ENCODE results near the gene CACNA2D1.

DNA sequence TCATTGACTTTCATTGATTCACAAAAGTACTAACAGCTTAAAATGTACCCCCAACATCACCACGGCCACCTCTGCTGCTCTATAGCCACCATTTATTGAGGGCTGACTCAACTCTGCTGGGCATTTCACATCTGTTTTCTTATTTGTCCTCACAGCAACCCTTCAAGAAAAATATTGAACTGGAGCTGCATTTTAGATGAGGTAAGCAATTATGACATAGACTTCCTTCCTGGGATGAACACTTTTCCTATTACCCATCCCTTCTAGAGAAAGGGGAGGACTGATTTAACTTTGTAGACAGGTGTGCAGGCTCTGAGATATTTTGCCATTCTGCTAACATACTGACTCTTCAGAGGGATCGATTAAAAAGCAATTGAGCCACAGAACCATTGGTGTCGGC lies 217.4 kb downstream of the CACNA2D1 start:
- TF ChIP-seq EGR1 (IDR thresholded peaks at IDR 0.05) (no peak), CEBPB (IDR thresholded peaks at IDR 0.05) (no peak), RAD21 (IDR thresholded peaks at IDR 0.05; ENCODE audit: low read depth) (no peak), EP300 (IDR thresholded peaks at IDR 0.05; ENCODE audit: borderline replicate concordance) (no peak)
- TF ChIP-seq, protein P1, sequence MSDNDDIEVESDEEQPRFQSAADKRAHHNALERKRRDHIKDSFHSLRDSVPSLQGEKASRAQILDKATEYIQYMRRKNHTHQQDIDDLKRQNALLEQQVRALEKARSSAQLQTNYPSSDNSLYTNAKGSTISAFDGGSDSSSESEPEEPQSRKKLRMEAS (IDR thresholded peaks at IDR 0.05): no peak

Measured in Ishikawa (cell line).